OCI-LY3 (cell line): Measurements from ENCODE around the gene IRF9.
A peak's percentile ranks its signal among the peaks of the same experiment; 100 is the strongest.

ENCODE experiments used
- H2AFZ ChIP-seq: fragments of 200-600, 300-600 bp; shearing (Covaris generic); 2 replicates; pipeline ENCODE4 v1.6.0; 2014; ENCODE audit warnings: antibody characterized with exemption, low read depth, low read length
- H3K27ac ChIP-seq: fragments of 200-600, 300-600 bp; sonication (generic); 2 replicates; pipeline ENCODE4 v1.5.1; 2014; ENCODE audit warnings: mild to moderate bottlenecking, low read length, moderate library complexity, mixed read lengths
- H3K27me3 ChIP-seq: fragments of 200-600, 300-600 bp; sonication (generic); 2 replicates; pipeline ENCODE4 v1.6.1; 2014; ENCODE audit warnings: low read depth, low read length, mixed read lengths
- H3K36me3 ChIP-seq: fragments of 200-600, 300-600 bp; sonication (generic); replicated peaks from 2 replicates; pipeline ENCODE3; 2014; ENCODE audit warnings: low read depth, low read length, mixed read lengths
- H3K4me1 ChIP-seq: fragments of 300-600, 200-600 bp; sonication (generic); 2 replicates; pipeline ENCODE4 v1.6.1; 2014; ENCODE audit warnings: low read length, mixed read lengths
- H3K4me2 ChIP-seq: fragments of 200-600, 300-600 bp; sonication (generic); 2 replicates; pipeline ENCODE4 v1.6.1; 2014; ENCODE audit warnings: low read length, mixed read lengths
- H3K4me3 ChIP-seq: fragments of 300-600, 200-600 bp; sonication (generic); 2 replicates; pipeline ENCODE4 v1.5.1; 2014; ENCODE audit warnings: antibody characterized with exemption, mild to moderate bottlenecking, low read length, moderate library complexity
- H3K79me2 ChIP-seq: fragments of 300-600, 200-600 bp; shearing (Covaris generic); 2 replicates; pipeline ENCODE4 v1.6.1; 2014; ENCODE audit warnings: mild to moderate bottlenecking, low read length, mixed read lengths
- H3K9ac ChIP-seq: fragments of 300-600, 200-600 bp; shearing (Covaris generic); 2 replicates; pipeline ENCODE4 v1.6.0; 2014; ENCODE audit warnings: mild to moderate bottlenecking, low read length, moderate library complexity
- H3K9me3 ChIP-seq: fragments of 200-600, 300-600 bp; shearing (Covaris generic); 2 replicates; pipeline ENCODE4 v1.6.1; 2014; ENCODE audit warnings: low read length, mixed read lengths; ENCODE audit not compliant: insufficient read depth
- H4K20me1 ChIP-seq: fragments of 200-600, 300-600 bp; sonication (generic); 2 replicates; pipeline ENCODE4 v1.6.1; 2016; ENCODE audit warnings: low read length, mixed read lengths; ENCODE audit not compliant: insufficient read depth
- EZH2phosphoT487 ChIP-seq: fragments of 200-600 bp; shearing (Covaris generic); IDR thresholded peaks from 2 replicates; pipeline ENCODE4 v1.6.1; 2018; ENCODE audit warnings: antibody characterized with exemption, mixed run types, low read depth
- TF ChIP-seq, protein P1 (sequence below): fragments of 200-600, 300-600 bp; sonication (generic); IDR thresholded peaks from 2 replicates; pipeline ENCODE4 v1.5.1; 2014; ENCODE audit warnings: antibody characterized with exemption, low read length, low read depth

The IRF9 gene, protein sequence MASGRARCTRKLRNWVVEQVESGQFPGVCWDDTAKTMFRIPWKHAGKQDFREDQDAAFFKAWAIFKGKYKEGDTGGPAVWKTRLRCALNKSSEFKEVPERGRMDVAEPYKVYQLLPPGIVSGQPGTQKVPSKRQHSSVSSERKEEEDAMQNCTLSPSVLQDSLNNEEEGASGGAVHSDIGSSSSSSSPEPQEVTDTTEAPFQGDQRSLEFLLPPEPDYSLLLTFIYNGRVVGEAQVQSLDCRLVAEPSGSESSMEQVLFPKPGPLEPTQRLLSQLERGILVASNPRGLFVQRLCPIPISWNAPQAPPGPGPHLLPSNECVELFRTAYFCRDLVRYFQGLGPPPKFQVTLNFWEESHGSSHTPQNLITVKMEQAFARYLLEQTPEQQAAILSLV

DNA sequence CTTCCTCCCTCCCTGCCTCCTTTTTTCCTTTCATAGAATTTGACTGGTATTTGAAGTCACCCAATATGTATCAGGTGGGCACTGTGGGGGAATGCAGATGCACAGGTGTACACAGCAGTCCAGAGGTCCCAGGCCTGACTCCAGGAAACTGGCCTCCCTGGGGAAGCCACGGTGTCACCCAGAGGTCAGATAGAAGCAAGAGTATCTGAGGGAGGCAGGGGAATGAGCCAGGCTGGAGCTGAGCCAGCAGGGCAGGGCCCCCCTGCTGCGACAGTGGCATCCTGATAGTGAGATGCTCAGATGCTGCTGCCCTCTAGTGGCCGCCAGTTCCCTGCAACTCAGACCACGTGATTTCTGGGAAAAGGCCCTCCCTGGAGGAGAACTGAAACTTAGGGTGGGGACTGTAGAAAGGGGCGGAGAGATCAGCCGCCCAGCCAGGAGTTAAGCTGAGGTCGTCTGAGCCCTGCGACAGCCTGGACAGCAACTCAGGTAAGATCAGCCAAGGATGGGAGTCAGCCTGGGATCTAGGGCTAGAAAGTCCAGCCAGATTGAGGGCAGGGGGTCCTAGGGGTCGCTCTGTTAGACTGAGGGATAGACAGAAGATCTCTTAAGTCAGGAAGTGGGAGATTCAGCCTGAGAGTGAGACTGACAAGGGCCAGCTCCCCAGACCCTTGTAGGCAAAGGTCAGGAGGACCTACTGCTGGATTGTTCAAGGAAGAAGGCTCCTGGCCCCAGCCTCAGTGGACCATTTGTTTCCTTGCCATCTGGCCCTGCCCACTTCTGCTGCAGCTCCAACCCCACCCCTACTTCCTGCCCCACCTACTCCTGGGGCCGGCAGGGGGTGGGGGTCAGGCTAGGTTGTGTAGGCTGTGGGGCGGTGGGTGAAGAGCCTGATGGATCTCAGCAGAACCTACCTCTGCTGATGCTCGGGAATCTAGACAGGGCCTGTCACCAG lies at the start of gene IRF9:
IRF9 (plus strand) TSS at position 416 of the 955 bp plus-strand sequence. CDS start 880 bp downstream, outside the sequence.
- H3K36me3 ChIP-seq, result peaks cover 54% of the 10 kb centered on the region
- no peaks in the 10 kb centered on the region for H3K27me3 ChIP-seq
- peak within 1 kb of the TSS; percentile 80 for H3K4me3 ChIP-seq
- peak within 1 kb of the TSS; percentile 85 for H3K4me2 ChIP-seq
- peaks cover 15% of the 10 kb centered on the region for H3K4me1 ChIP-seq
- TF ChIP-seq, protein P1, sequence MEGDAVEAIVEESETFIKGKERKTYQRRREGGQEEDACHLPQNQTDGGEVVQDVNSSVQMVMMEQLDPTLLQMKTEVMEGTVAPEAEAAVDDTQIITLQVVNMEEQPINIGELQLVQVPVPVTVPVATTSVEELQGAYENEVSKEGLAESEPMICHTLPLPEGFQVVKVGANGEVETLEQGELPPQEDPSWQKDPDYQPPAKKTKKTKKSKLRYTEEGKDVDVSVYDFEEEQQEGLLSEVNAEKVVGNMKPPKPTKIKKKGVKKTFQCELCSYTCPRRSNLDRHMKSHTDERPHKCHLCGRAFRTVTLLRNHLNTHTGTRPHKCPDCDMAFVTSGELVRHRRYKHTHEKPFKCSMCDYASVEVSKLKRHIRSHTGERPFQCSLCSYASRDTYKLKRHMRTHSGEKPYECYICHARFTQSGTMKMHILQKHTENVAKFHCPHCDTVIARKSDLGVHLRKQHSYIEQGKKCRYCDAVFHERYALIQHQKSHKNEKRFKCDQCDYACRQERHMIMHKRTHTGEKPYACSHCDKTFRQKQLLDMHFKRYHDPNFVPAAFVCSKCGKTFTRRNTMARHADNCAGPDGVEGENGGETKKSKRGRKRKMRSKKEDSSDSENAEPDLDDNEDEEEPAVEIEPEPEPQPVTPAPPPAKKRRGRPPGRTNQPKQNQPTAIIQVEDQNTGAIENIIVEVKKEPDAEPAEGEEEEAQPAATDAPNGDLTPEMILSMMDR, result peak; percentile 91
- no peak for TF ChIP-seq EZH2phosphoT487
- no peaks in the 10 kb centered on the region for H3K9me3 ChIP-seq
- H3K27ac ChIP-seq, result peak within 1 kb of the TSS; percentile 83
- no peaks in the 10 kb centered on the region for H4K20me1 ChIP-seq
- H3K79me2 ChIP-seq, result peaks cover 20% of the 10 kb centered on the region
- H3K9ac ChIP-seq, result peak within 1 kb of the TSS; percentile 90
- no peak within 1 kb of the TSS; the same call in 1 of the 2 replicates for H2AFZ ChIP-seq

DNA sequence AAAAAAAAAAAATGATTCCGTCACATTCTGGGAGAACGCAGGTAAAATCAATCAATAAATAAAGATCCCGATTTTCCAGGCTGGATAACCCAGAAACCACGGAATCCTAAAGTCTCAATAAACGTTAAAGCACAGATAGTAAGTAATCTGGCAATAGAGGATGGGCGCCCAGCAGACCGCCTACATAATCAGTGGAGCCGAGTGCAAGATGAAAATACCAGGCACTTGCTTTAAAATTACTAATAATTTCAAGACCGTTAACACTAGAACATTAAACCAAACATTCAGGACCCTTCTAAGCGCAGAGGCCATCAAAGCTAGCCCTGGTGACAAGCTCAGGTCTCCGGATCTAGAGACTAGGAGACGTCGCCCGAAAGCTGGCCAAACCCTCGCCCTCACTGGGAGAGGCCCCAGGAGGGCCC lies 47.7 kb upstream of the IRF9 start:
- H3K4me3 ChIP-seq, result peak overlapping the region; percentile 91
- H3K79me2 ChIP-seq, result peaks cover 12% of the 10 kb centered on the region; the same call in 1 of the 2 replicates
- H3K9me3 ChIP-seq, result no peaks in the 10 kb centered on the region
- no peak for TF ChIP-seq EZH2phosphoT487
- TF ChIP-seq, protein P1, result no peak
- H3K27me3 ChIP-seq, result no peaks in the 10 kb centered on the region
- peak overlapping the region; percentile 89 for H3K4me2 ChIP-seq
- H3K36me3 ChIP-seq, result peaks cover 12% of the 10 kb centered on the region
- peak overlapping the region; percentile 76; the same call in 1 of the 2 replicates for H2AFZ ChIP-seq
- peak overlapping the region; percentile 96 for H3K9ac ChIP-seq
- peak overlapping the region; percentile 95 for H3K27ac ChIP-seq
- peaks cover 15% of the 10 kb centered on the region for H3K4me1 ChIP-seq
- H4K20me1 ChIP-seq, result no peaks in the 10 kb centered on the region

DNA sequence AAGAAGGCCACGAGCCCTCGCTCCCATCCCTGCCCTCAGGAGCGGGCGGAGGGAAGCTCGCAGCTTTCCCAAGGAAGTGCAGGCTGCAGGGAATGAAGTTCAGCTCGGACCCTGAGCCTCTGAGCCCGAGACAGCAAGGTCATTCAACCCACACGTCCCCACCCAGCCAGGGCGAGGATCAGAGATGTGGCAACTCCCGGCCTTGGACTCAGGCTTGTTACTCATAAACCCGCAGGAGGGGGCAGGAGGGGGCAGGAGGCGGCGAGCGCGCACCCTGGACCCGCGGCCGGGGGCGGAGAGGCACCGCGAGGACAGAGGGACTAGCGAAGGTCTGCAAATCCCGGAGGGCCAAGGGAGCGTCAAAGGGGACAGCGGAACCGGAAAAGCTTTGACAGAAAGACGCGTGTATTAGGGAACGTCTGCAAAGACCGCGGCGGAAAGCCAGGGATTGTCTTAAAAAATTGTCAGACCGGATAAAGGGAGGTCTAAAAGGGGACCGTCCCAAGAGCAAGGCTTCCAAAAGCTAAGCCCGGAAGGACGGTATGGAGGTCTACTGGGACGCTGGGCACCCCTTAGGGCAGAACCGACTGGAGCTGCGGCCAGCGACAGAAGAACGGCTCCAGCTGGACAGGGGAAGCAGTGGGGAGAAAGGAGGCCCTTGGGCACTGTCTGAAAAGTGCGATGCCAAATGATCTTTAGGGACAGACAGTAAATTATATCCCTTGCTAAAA lies 47.1 kb upstream of the IRF9 start:
- H3K27me3 ChIP-seq, result no peaks in the 10 kb centered on the region
- H3K9me3 ChIP-seq, result no peaks in the 10 kb centered on the region
- H3K4me1 ChIP-seq, result peaks cover 10% of the 10 kb centered on the region
- no peak for TF ChIP-seq EZH2phosphoT487
- TF ChIP-seq, protein P1, result no peak
- H3K79me2 ChIP-seq, result peaks cover 12% of the 10 kb centered on the region; the same call in 1 of the 2 replicates
- peak overlapping the region; percentile 95 for H3K27ac ChIP-seq
- H3K9ac ChIP-seq, result peak overlapping the region; percentile 96
- peak overlapping the region; percentile 76 for H2AFZ ChIP-seq
- peak overlapping the region; percentile 89 for H3K4me2 ChIP-seq
- H3K4me3 ChIP-seq, result peak overlapping the region; percentile 91
- no peaks in the 10 kb centered on the region for H4K20me1 ChIP-seq
- peaks cover 17% of the 10 kb centered on the region for H3K36me3 ChIP-seq
